CD4-positive, alpha-beta T cell (primary cell): ENCODE results near the gene SORCS2. TPM values are rescaled to one million over a fixed set of nuclear protein-coding genes. Genes with fewer than 3 reads are reported as not detected.

Source experiments
- ATAC-seq: fragments of 200-7000 bp; cut with Tn5 transposase; one replicate; pipeline ENCODE4 v1.10.0; 2022; ENCODE audit warnings: mild to moderate bottlenecking; ENCODE audit not compliant: poor library complexity
- CTCF ChIA-PET: fragments of 350-600 bp; sonication (Branson Sonifier 250); formaldehyde crosslinking; loops from one replicate; lab custom pipeline; 2021; ENCODE audit warnings: antibody characterized with exemption, inconsistent platforms; lab: Charles Lee
- POLR2A ChIA-PET: fragments of 350-600 bp; sonication (Branson Sonifier 250); formaldehyde crosslinking; loops from one replicate; lab custom pipeline; 2021; ENCODE audit warnings: antibody characterized with exemption, inconsistent platforms; lab: Charles Lee
- DNase-seq, 14 experiments: peaks; one replicate each; pipeline ENCODE4 v3.0.0-alpha.2; 2013 to 2020; ENCODE audit warnings: mixed read lengths in 2 of 14
- H3K27ac ChIP-seq, 2 donors: one replicate each; pipeline versions ENCODE4 v1.5.1 to v1.7.0; 2013; ENCODE audit warnings: low read length in 2 of 2, low read depth in 1 of 2, mild to moderate bottlenecking in 1 of 2
- H3K27me3 ChIP-seq, 2 experiments: 1 replicate in 1 of 2; 2 replicates in 1 of 2; pipeline versions ENCODE4 v1.6.1 to v1.7.0; 2013; ENCODE audit warnings: low read length in 2 of 2, control low read depth in 1 of 2, mild to moderate bottlenecking in 1 of 2, moderate library complexity in 1 of 2; ENCODE audit not compliant: insufficient read depth in 2 of 2, control insufficient read depth in 1 of 2
- H3K36me3 ChIP-seq: one replicate; pipeline ENCODE4 v1.6.1; 2013; ENCODE audit warnings: low read length, control low read depth; ENCODE audit not compliant: insufficient read depth
- H3K4me1 ChIP-seq: one replicate; pipeline ENCODE4 v1.6.1; 2013; ENCODE audit warnings: low read length, control low read depth; ENCODE audit not compliant: insufficient read depth
- H3K4me3 ChIP-seq: one replicate; pipeline ENCODE4 v1.5.1; 2013; ENCODE audit warnings: mild to moderate bottlenecking, low read length, moderate library complexity
- H3K9me3 ChIP-seq, 2 experiments: 1 replicate in 1 of 2; 2 replicates in 1 of 2; pipeline versions ENCODE4 v1.6.1 to v1.7.0; 2013; ENCODE audit warnings: low read length in 2 of 2, mild to moderate bottlenecking in 2 of 2, control low read depth in 1 of 2, moderate library complexity in 1 of 2; ENCODE audit not compliant: control insufficient read depth in 1 of 2, insufficient read depth in 1 of 2
- H3K27ac Mint-ChIP-seq: one replicate; pipeline ENCODE4 v1.8.0; 2020; ENCODE audit warnings: mixed read lengths
- H3K27me3 Mint-ChIP-seq: one replicate; pipeline ENCODE4 v1.8.0; 2021; ENCODE audit warnings: mixed read lengths
- H3K36me3 Mint-ChIP-seq: one replicate; pipeline ENCODE4 v1.8.0; 2021; ENCODE audit warnings: low read depth, mixed read lengths
- H3K4me1 Mint-ChIP-seq: one replicate; pipeline ENCODE4 v1.8.0; 2021; ENCODE audit warnings: low read depth, mixed read lengths
- H3K4me3 Mint-ChIP-seq: one replicate; pipeline ENCODE4 v1.8.0; 2020; ENCODE audit warnings: mild to moderate bottlenecking, mixed read lengths
- H3K9me3 Mint-ChIP-seq: one replicate; pipeline ENCODE4 v1.8.0; 2020; ENCODE audit warnings: mixed read lengths
- CTCF ChIP-seq: fragments of 200-600 bp; IDR thresholded peaks from one replicate; pipeline ENCODE4 v1.8.0; 2022; ENCODE audit warnings: antibody characterized with exemption, mild to moderate bottlenecking
- intact Hi-C, 2 experiments: fragments of 100-400 bp; cut with DNase I in 1 of 2; cut with micrococcal nuclease in 1 of 2; formaldehyde crosslinking; loops; one replicate each; pipeline versions ENCODE4 v1.15.1 to v1.9.0; 2023 to 2025; cut with DNase I, micrococcal nuclease
- total RNA-seq, 174 experiments: library from RNA in 2 of 174; stranded (reverse) in 2 of 174; gene quantifications; one replicate each; pipeline ENCODE4 v1.2.3 and lab custom pipeline; 2021 to 2026

The SORCS2 gene
- total RNA-seq, 2 experiments from 2014 or later = not detected

- no peaks in the 10 kb centered on the region for H3K4me1 Mint-ChIP-seq
These were observed 55.6 kb downstream of the SORCS2 start for GRCh38 chr4:7247946-7248345.

GRCh38 chr4:7248857-7249256 is 56.5 kb downstream of the SORCS2 start:
- Mint-ChIP-seq H3K27ac (no peak overlapping the region), H3K9me3 (peaks cover 3% of the 10 kb centered on the region), H3K27me3 (no peaks in the 10 kb centered on the region), H3K4me3 (no peak overlapping the region), H3K4me1 (no peaks in the 10 kb centered on the region), H3K36me3 (no peaks in the 10 kb centered on the region)
- Histone ChIP-seq H3K9me3 (peaks cover 5 to 7% of the 10 kb centered on the region in 2 experiments), H3K4me1 (no peaks in the 10 kb centered on the region), H3K4me3 (no peak overlapping the region), H3K27ac (no peak overlapping the region), H3K36me3 (no peaks in the 10 kb centered on the region), H3K27me3 (no peaks in the 10 kb centered on the region)
- no peak for ATAC-seq
- no peak for DNase-seq
- ChIA-PET CTCF (no interaction called here), POLR2A (no interaction called here)
- intact Hi-C loops = no loop called here
- no peak for TF ChIP-seq CTCF

More at GRCh38 chr4:7247946-7248345, 55.6 kb downstream of the SORCS2 start:
- no peak overlapping the region for H3K27ac Mint-ChIP-seq
- no peaks in the 10 kb centered on the region for H3K27me3 Mint-ChIP-seq
- no peaks in the 10 kb centered on the region for H3K27me3 ChIP-seq
- ATAC-seq = no peak
- H3K4me3 ChIP-seq = no peak overlapping the region
- H3K36me3 Mint-ChIP-seq = no peaks in the 10 kb centered on the region
- no peak overlapping the region for H3K4me3 Mint-ChIP-seq
- no peak for DNase-seq
- intact Hi-C loops = no loop called here
- H3K4me1 ChIP-seq = no peaks in the 10 kb centered on the region
- peaks cover 3% of the 10 kb centered on the region for H3K9me3 Mint-ChIP-seq
- no peaks in the 10 kb centered on the region for H3K36me3 ChIP-seq
- H3K27ac ChIP-seq = no peak overlapping the region
- peaks cover 5 to 7% of the 10 kb centered on the region in 2 experiments for H3K9me3 ChIP-seq
- CTCF ChIA-PET = no interaction called here
- POLR2A ChIA-PET = no interaction called here
- TF ChIP-seq CTCF = no peak

- ATAC-seq (no peak), DNase-seq (no peak)
- no peak overlapping the region for H3K4me3 ChIP-seq
- CTCF ChIA-PET = no interaction called here
- H3K27me3 ChIP-seq = no peaks in the 10 kb centered on the region
- H3K9me3 ChIP-seq = peaks cover 0 to 5% of the 10 kb centered on the region in 2 experiments
- H3K36me3 Mint-ChIP-seq = no peaks in the 10 kb centered on the region
- no peak for TF ChIP-seq CTCF
- intact Hi-C loops = no loop called here
- no peak overlapping the region for H3K4me3 Mint-ChIP-seq
- no peak overlapping the region for H3K27ac ChIP-seq
- H3K9me3 Mint-ChIP-seq = peaks cover 3% of the 10 kb centered on the region
- no peak overlapping the region for H3K27ac Mint-ChIP-seq
- POLR2A ChIA-PET = no interaction called here
- H3K36me3 ChIP-seq = no peaks in the 10 kb centered on the region
- H3K27me3 Mint-ChIP-seq = peaks cover 4% of the 10 kb centered on the region
- no peaks in the 10 kb centered on the region for H3K4me1 Mint-ChIP-seq
- no peaks in the 10 kb centered on the region for H3K4me1 ChIP-seq
These were observed 59.0 kb downstream of the SORCS2 start for GRCh38 chr4:7251321-7251720.
